Ramos (cell line): ENCODE results near the gene EYA2.

ENCODE experiments used
- in situ Hi-C: fragments of 300-500 bp; cut with MboI; formaldehyde crosslinking; loops from one replicate; pipeline ENCODE4 v1.14.3; 2022; ENCODE audit warnings: low sequenced_read_pairs; ENCODE audit not compliant: unreplicated experiment

The EYA2 gene

DNA sequence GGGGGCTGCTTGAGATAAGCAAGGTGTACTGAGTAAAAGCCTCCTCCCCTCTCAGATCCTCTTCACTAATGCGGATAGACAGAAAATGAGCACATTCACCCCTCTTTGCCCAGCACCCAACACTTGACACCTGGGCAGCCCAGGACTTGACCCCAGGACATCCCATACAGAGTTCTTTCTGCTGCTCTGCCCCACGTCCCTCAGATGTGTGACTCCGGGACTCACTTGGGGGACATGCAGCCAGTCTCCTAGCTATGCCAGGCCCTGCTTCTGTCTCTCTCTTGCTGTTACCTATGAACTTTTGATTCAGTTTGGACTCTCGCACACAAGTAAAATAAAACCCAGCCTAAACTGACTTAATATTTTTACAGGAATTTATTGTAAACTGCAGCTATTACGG, 159.9 kb downstream of the EYA2 start:
- in situ Hi-C loops = no loop called here

DNA sequence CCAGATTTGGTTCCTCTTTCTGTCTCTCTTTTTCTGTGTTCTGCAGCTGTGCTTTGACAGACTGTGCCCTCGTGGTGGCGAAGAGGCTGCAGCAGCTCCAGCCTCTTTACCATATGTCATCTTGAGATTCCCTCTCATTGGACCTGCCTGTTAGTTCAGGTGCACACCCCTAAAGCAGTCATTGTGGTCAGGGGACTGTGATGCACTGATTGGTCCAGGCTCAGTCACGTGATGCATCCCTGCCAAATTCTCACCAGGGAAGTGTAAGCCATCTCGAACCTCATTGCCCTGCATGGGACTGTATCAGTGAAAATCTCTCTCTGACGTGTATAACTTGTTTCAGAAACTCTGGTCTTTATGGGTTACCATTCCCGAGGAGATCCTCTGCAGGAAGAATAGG, 160.3 kb downstream of the EYA2 start:
- in situ Hi-C loops = no loop called here

DNA sequence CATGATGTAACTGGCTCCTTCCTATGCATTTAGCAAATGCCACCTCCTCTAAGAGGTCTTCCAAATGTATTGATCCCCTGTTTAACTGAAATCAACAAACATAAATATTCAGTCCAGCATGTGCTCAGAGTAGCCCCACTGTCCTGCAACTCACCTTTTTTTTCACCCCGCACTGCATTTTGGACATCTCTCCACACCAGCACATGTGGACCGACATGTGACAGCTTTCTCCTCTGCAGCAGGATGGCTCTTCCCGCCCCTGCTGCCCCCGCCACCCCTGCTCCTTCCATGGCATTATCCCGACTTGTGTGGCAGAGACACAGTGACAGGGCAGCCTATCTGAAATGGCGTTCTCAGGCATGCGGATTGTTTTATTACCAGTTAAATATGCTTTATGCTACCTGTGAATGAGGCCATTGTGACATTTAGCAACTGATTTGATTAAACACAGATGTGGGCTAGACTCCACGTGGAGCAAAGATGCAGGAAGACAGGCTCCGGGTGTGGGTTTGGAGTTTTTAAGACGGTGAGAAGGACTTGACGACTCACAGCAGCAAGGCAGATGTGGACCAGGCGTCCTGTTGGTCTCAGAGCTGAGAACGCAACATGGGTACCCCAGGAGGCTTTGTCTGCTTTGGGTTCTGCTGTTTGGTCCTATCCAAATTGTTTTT, 161.2 kb downstream of the EYA2 start:
- in situ Hi-C loops = no loop called here

DNA sequence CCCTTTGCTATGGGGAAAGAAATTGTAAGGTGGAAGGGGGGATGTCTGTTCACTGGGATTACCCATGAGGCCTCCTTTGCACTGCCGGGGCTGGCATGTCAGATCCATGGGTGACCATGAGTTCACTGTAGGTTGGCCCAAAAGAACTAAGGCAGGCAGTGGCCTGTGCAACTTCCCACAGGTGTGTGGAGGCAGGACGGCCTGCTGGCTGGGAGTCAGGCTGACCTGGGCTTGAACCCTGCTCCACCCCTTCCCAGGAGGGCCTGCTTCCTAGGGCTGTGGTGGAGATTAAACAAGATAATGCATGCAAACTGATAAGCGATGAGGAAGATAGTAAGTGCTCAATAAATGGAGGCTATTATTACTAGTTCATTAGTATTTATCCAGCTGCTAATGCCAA, 163.0 kb downstream of the EYA2 start:
- in situ Hi-C loops = no loop called here

DNA sequence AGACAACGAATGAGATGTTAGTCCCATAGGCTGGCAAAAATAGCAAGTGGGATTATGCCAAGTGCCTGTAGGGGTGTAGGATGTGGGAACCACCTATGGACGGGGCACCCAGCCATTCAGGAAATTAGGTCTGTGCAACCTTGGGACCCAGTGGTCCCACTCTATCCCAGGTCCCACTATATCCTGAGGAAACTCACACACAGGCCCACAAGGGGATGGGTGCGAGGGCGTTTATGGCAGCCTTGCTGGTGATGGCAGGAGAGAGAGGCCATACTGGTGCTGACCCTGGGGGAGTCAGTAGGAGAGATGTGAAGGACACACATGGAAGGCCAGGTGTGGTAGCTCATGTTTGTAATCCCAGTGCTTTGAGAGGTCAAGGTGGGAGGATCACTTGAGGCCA, 163.6 kb downstream of the EYA2 start:
- in situ Hi-C loops = no loop called here

DNA sequence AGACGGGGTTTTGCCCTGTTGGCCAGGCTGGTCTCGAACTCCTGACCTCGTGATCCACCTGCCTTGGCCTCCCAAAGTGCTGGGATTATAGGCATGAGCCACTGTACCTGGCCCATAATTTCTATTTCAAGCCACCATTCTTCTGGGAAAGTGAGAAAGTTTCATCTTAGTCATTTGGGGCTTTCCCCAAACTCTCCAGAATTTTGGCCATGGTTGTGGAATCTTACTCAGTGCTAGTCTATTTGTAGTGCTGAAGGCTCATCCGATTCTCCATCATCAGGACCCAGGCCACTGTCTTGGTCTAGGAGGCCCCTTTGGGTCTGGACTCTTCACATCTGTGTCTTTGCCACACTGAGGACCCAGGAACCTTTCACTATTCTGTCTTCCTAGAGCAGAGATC, 164.9 kb downstream of the EYA2 start:
- in situ Hi-C loops = no loop called here

DNA sequence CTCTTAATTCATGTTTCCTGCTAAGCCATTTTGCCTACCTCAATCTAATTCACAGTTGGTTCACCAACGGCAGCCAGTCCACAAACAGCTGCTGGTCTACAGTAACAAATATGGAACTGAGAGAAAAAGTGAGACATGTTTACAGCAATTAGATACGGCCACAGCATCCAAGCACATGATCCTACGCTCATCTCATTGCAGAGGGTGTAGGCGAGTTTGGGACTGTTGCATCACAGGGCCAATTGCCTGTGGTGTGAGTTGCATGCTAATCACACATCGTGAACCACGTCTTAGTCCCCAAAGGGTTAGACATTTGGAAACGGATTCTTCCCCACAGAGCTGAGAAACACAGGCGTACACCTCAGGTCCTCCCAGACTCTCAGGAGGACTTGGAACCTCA, 166.9 kb downstream of the EYA2 start:
- in situ Hi-C loops = no loop called here

DNA sequence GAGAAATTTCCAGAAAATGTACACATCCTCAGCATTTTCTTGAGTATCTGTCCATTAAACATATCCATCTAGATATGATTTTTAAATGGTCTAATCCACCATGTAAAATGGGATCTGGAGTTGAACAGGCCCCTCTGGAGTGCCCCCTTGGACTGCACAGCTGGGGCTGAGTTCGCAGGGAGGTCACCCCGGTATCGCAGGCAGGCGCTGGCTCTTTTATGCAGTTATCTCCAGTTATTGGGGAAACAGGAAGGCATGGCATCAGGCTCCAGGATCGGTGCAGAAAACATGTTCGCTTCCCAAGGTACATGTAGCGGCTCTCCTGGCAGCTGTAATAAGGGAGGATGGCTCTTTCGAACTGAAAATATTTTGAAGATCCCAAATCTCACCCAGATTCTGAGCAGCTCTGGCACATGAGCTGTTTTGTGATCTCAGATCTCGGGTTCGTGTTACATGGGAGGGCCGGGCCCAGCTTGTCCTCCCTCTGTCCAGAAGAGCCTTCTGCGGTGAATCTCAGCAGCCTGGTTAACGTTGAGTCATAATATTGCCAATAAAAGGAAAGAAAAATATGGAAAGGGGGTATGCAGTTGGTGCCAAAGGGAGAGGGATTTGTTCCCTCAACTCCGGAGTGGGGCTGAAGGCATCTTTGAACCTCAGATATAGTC, 167.7 kb downstream of the EYA2 start:
- in situ Hi-C loops = no loop called here

DNA sequence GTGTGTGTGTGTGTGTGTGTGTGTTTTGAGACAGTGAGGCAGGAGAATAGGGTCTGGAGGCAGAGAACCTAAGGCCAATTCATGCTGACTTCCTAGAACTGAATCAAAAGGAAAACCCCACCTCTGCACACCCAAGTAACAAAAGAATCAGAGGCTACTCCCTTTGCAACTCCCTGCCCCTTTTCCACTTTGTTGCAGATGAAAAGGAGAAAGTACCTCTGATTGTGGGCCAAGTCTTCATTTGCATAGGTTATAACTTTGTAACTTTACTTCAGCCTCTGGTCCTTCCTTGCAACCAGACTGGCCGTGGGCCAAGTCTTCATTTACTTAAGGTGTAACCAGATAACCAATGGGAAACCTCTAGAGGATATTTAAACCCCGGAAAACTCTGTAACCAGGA, 168.8 kb downstream of the EYA2 start:
- in situ Hi-C loops = no loop called here

DNA sequence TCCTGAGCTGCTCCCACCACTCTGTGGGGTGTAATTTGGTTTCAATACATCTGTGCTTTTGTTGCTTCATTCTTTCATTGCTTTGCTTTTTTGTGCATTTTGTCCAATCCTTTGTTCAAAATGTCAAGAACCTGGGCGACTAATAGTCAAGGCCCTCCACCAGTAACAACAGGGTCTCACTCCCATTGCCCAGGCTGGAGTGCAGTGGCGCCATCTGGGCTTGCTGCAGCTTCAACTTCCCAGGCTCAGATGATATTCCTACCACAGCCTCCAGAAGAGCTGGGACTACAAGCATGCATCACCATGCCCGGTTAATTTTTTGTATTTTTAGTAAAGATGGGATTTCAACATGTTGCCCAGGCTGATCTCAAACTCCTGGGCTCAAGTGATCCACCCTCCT, 169.2 kb downstream of the EYA2 start:
- in situ Hi-C loops = no loop called here

DNA sequence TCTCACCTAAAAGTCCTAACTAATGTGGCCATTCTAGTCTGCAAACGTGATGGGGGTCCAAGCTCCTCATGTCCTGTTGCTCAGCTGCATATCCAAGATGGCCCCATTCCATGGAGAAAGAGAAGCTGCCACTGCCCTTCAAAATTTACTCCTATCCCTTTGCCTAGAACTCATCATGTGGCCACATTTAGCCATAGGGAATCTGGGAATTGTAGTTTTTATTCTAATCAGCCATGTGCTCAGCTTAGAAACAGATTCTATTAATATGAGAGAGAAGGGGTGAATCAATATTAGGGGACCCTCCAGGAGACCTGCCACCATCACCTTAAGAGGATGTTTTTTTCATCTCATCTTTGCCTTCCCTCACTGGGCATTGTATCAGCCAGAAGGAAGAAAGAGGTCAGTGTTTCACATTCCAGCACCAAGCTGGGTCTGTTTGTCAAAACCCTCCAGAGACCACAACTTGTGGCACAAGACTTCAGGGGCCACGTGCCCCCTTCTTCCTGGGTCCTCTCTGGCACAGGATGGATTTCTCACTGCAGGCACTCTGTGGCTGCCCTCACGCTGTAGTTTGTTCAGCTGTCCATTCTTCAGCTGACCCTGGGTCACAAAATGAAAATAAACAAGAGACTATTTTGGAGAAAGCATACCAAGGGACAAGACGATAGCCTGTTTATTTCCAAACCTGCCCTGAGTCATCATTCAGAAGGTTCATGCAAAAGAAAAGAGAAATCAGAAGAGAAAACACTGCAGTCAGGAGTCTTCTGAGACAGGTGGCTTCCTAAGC, 172.0 kb downstream of the EYA2 start:
- in situ Hi-C loops = no loop called here

DNA sequence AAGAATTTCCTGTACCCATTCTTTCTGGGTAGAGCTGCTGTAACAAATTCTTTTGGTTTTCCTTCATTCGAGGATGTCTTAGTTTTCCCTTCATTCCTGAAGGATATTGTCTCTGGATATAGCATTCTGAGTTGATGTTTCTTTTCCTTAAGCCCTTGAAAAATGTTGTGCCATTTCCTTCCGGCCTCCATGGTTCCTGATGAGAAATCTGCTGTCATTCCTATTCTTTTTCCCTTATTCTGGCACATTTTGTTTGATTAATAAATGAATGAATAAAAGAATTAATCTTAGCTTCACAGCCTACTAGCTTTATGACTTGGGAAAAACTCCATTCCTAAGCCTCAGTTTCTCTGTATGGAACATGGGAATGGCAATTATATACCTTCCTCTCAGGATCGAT, 173.1 kb downstream of the EYA2 start:
- in situ Hi-C loops = no loop called here

DNA sequence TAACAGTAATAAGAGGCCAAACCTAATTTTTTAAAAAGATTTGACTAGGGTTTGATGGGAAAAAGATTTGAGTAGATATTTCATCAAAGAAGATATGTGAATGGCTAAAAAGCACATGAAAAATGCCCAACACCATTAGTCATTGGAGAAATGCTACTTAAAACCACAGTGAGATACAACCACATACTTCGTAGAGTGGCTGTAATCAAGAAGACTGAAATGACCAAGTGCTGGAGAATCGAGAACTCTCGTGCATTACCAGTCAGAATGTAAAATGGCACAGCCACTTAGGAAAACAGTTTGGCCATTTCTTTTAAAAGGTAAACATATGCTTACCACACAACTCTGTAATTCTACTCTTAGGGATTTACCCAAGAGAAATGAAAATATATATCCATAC, 175.5 kb downstream of the EYA2 start:
- in situ Hi-C loops = no loop called here

DNA sequence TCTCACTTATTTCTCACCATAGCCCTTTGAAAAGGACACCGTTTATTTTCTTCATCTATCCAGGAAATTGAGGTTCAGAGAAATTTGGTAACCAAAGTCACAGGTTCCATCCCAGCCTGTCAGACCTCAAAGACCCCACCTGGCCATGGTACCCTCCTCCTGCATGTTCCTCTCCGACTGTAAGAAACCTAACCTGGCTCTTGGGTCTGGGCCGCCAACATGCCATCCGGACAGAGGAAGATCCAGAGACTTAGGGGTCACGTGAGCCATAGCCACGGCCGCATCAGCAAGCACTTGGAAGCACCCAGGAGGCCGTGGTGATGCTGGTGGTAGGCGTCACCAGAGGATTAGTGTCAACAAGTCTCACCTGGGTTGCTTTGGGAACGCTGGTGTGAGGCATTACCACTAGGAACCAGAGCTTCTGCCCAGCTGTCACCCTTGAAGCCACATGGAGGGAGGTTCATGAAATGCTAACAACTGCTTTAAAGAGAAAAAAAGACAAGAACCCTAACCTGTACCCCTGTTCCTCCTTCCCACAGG, 177.1 kb downstream of the EYA2 start:
- in situ Hi-C loops = no loop called here

DNA sequence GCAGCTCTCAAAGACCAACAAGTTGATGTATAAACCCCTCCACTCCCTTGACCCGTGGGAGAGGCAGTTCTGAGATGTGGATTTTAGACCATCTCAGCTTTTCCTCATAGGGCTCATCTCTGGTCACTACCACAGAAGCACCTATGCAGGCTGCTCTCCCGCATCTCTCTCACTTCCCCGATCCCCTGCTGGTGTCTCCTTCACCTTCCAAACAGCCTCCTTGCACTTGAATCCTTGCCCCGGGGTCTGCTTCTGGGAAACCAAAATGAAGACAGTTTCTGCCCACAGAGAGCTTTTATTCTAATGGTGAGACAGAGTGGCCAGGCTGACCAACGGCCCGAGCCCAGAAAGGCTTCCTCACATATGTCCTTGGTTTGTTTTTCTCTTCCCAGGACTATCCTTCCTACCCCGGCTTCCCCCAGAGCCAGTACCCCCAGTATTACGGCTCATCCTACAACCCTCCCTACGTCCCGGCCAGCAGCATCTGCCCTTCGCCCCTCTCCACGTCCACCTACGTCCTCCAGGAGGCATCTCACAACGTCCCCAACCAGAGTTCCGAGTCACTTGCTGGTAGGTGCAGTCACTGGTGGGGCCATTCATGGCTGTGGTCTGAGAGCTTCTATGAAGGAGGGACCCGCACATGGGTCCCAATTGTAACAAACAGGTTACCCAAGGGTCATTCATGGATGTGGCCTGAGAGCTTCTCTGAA, 179.3 kb downstream of the EYA2 start:
- in situ Hi-C loops = no loop called here

DNA sequence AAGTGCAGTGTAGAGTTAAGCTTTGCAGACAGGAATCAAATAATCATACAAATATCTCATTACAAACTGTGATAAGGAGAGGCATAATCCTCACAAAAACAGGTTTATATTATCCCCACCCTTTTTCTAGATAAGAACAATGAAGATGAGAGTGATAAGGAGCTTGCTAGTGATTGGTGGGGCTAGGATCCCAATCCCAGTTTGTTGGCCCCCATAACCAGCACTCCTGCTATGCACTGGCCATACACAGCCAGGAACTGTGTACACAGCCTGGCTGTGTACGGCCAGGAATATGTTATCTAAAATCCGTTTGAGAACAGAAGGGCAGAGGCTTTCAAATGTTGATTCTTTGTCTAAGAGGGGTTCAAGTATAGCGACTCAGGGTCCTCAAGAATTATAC, 180.6 kb downstream of the EYA2 start:
- in situ Hi-C loops = no loop called here

DNA sequence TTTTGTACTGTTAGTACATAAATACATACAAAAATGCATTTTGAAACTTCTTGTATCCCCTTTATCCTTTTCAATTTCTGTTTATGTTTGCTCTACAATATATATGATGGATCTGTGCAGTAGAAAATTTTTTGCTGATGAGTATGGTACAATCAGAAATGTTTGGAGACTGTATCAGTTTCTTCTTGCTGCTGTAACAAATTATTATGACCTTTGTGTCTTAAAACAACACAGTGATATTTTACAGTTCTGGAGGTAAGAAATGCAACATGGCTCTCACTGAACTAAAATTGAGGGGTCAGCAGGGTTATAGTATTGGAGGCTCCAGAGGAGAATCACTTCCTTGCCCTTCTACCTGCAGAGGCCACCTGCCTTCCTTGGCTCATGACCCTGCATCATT, 184.4 kb downstream of the EYA2 start:
- in situ Hi-C loops = no loop called here

DNA sequence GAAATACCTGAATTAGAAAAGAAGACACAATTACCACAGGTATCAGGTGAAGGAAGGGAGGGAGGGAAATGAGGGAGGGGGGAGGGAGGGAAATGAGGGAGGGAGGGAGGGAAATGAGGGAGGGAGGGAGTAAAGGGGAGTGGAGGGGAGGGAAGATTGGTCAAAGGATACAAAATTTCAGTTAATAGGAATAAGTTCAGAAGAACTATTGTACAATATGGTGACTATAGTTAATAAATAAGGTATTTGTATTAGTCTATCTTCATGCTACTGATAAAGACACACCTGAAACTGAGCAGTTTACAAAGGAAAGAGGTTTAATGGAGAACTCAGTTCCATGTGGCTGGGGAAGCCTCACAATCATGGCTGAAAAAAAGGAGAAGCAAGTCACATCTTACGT, 185.7 kb downstream of the EYA2 start:
- in situ Hi-C loops = no loop called here

DNA sequence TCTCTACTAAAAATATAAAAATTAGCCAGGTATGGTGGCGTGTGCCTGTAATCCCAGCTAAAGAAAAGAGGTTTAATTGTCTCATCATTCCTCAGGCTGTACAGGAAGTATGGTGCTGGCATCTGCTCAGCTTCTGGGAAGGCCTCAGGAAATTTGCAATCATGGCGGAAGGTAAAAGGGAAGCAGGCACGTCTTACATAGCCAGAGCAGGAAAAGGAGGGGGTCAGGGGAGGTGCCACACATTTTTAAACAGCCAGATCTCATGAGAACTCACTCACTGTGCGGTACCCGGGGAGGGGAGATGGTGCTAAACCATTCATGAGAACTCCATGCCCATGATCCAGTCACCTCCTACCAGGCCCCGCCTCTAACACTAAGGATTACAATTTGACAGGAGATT, 191.7 kb downstream of the EYA2 start:
- in situ Hi-C loops = no loop called here

DNA sequence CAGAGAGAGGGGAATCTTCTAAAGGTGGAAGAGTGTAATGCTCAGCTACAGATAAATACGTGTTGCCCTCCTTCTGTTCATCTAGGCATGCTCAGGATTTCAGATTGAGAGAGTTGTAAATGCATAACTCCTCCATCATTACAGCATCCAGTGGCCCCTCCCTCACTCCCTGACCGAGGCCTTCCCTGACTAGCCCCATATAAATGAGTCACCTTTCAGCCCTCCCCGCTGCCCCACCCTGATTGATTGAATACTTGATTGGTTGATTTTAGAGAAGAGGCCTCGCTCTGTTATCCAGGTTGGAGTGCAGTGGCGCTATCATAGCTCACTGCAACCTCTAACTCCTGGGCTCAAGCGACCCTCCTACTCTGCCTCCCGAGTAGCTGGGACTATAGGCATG, 193.7 kb downstream of the EYA2 start:
- in situ Hi-C loops = no loop called here

DNA sequence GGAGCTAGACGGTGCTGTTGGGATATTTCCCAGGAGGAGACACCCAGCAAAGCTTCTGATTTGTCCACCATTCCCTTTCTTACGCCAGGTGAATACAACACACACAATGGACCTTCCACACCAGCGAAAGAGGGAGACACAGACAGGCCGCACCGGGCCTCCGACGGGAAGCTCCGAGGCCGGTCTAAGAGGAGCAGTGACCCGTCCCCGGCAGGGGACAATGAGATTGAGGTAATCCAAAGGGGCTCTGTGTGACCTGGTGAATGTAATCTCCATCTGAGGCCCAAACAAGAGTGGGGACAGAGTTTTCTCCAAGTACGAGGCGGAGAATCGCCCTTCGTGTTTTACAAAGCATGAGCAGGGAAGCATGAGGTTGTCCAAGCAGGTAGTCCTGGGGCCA, 194.5 kb downstream of the EYA2 start:
- in situ Hi-C loops = no loop called here
